A549 (cell line): ENCODE results near the gene IDNK. TPM values are rescaled to one million over a fixed set of nuclear protein-coding genes. Genes with fewer than 3 reads are reported as not detected.

Experiments used
- ATAC-seq, 2 experiments: fragments of 200-7000 bp in 1 of 2; fragments of >200 bp in 1 of 2; cut with Nextera tagmentation in 1 of 2; cut with Tn5 transposase in 1 of 2; 3 replicates each; pipeline versions ENCODE4 v1.8.0 to v1.9.1; 2018 to 2020; ENCODE audit warnings: mild to moderate bottlenecking in 1 of 2, moderate library complexity in 1 of 2
- CTCF ChIA-PET: fragments of 300-600 bp; sonication (Branson Sonifier 250); formaldehyde crosslinking; extraction: SDS; loops from one replicate; lab custom pipeline; 2021; ENCODE audit warnings: antibody characterized with exemption, inconsistent platforms; lab: Yijun Ruan, JAX
- POLR2A ChIA-PET: fragments of 350-600 bp; formaldehyde crosslinking; extraction: SDS; loops from one replicate; lab custom pipeline; 2021; ENCODE audit warnings: antibody characterized with exemption, inconsistent platforms; lab: Yijun Ruan, JAX
- DNase-seq, 2 experiments: peaks; one replicate each; pipeline versions ENCODE4 v3.0.0 to v3.0.0-alpha.2; 2011 to 2016; ENCODE audit warnings: low read depth in 1 of 2, low spot score in 1 of 2
- FAIRE-seq: peaks from 2 replicates; lab custom pipeline; 2011; peaks lifted over from hg19 to GRCh38; lab: Jason Lieb, UNC
- H3K27ac ChIP-seq, 2 experiments: fragments of >200 bp; sonication (Bioruptor Twin); formaldehyde crosslinking; 3 replicates each; pipeline ENCODE4 v1.5.1; 2016 to 2017
- H3K4me1 ChIP-seq: fragments of >200 bp; sonication (Bioruptor Twin); formaldehyde crosslinking; 3 replicates; pipeline ENCODE4 v1.6.1; 2016
- H3K4me2 ChIP-seq: fragments of >200 bp; sonication (Bioruptor Twin); formaldehyde crosslinking; 3 replicates; pipeline ENCODE4 v1.6.1; 2016
- H3K4me3 ChIP-seq: fragments of >200 bp; sonication (Bioruptor Twin); formaldehyde crosslinking; 3 replicates; pipeline ENCODE4 v1.5.1; 2016
- H3K9me3 ChIP-seq: fragments of >200 bp; sonication (Bioruptor Twin); formaldehyde crosslinking; 3 replicates; pipeline ENCODE4 v1.6.1; 2016
- BCL3 ChIP-seq: fragments of >200 bp; sonication (Bioruptor Twin); formaldehyde crosslinking; IDR thresholded peaks from 3 replicates; pipeline ENCODE4 v1.6.1; 2016
- BHLHE40 ChIP-seq: IDR thresholded peaks from 2 replicates; pipeline ENCODE4 v1.6.1; 2012; ENCODE audit warnings: low read depth, low read length, inconsistent platforms
- CBX2 ChIP-seq: fragments of 200-600 bp; sonication (generic); IDR thresholded peaks from 2 replicates; pipeline ENCODE4 v1.6.1; 2016; ENCODE audit warnings: low read depth, mild to moderate bottlenecking, borderline replicate concordance
- CHD2 ChIP-seq: fragments of 150-350 bp; IDR thresholded peaks from 2 replicates; pipeline ENCODE4 v1.6.1; 2014; ENCODE audit warnings: low read length; ENCODE audit not compliant: partially characterized antibody
- E2F6 ChIP-seq: IDR thresholded peaks from 2 replicates; pipeline ENCODE4 v1.6.1; 2012; ENCODE audit warnings: low read depth, borderline replicate concordance
- EHF ChIP-seq: fragments of 250-450 bp; sonication (Bioruptor Pico); IDR thresholded peaks from 2 replicates; pipeline ENCODE4 v1.5.0; 2020; ENCODE audit warnings: mild to moderate bottlenecking
- ESRRA ChIP-seq: fragments of 150-350 bp; IDR thresholded peaks from 2 replicates; pipeline ENCODE4 v1.6.1; 2014; ENCODE audit warnings: mild to moderate bottlenecking, low read length, borderline replicate concordance
- FOSB ChIP-seq: fragments of 250-450 bp; sonication (Bioruptor Pico); IDR thresholded peaks from 2 replicates; pipeline ENCODE4 v1.5.0; 2020; ENCODE audit warnings: mild to moderate bottlenecking, moderate library complexity
- GATA3 ChIP-seq: IDR thresholded peaks from 2 replicates; pipeline ENCODE4 v1.6.1; 2012; ENCODE audit warnings: borderline replicate concordance
- HOXB13 ChIP-seq: fragments of 250-450 bp; sonication (Bioruptor Pico); IDR thresholded peaks from 2 replicates; pipeline ENCODE4 v1.5.0; 2020; ENCODE audit warnings: low read depth, mild to moderate bottlenecking, moderate library complexity
- MAFK ChIP-seq: fragments of 450-650 bp; IDR thresholded peaks from 2 replicates; pipeline ENCODE4 v1.6.1; 2014; ENCODE audit not compliant: partially characterized antibody
- MYC ChIP-seq: IDR thresholded peaks from 2 replicates; pipeline ENCODE4 v1.6.1; 2012; ENCODE audit warnings: mild to moderate bottlenecking, inconsistent platforms, low read length, improper control_type of control experiment, borderline replicate concordance
- NR3C1 ChIP-seq: fragments of >200 bp; sonication (Bioruptor Twin); formaldehyde crosslinking; IDR thresholded peaks from 3 replicates; pipeline ENCODE4 v1.6.1; 2017
- RAD21 ChIP-seq, 2 experiments: fragments of >200 bp in 1 of 2; sonication (Bioruptor Twin) in 1 of 2; formaldehyde crosslinking in 1 of 2; IDR thresholded peaks in 1 of 2; conservative IDR thresholded peaks in 1 of 2; 2 replicates in 1 of 2; 3 replicates in 1 of 2; pipeline ENCODE4 v1.6.1; 2012 to 2018; ENCODE audit warnings: inconsistent platforms in 1 of 2
- RNF2 ChIP-seq: fragments of 200-600 bp; sonication (generic); IDR thresholded peaks from 2 replicates; pipeline ENCODE4 v1.6.1; 2016; ENCODE audit warnings: low read depth, mild to moderate bottlenecking, antibody characterized with exemption, moderate library complexity, borderline replicate concordance
- SMC3 ChIP-seq: fragments of >200 bp; sonication (Bioruptor Twin); formaldehyde crosslinking; IDR thresholded peaks from 3 replicates; pipeline ENCODE4 v1.6.1; 2018; ENCODE audit warnings: inconsistent platforms
- SREBF2 ChIP-seq: fragments of 450-650 bp; IDR thresholded peaks from 2 replicates; pipeline ENCODE4 v1.6.1; 2014; ENCODE audit warnings: mild to moderate bottlenecking, moderate library complexity
- USF2 ChIP-seq: fragments of 450-650 bp; IDR thresholded peaks from 2 replicates; pipeline ENCODE4 v1.6.1; 2014; ENCODE audit warnings: antibody characterized with exemption
- ZC3H11A ChIP-seq: fragments of 450-650 bp; IDR thresholded peaks from 2 replicates; pipeline ENCODE4 v1.6.1; 2014; ENCODE audit warnings: antibody characterized with exemption, mild to moderate bottlenecking
- ZSCAN20 ChIP-seq: fragments of 250-450 bp; sonication (Bioruptor Pico); IDR thresholded peaks from 2 replicates; pipeline ENCODE4 v1.8.0; 2022; ENCODE audit warnings: mild to moderate bottlenecking, moderate library complexity
- WGBS: methylation state at CpG from one replicate; pipeline ENCODE4 v1.1.6; 2017; ENCODE audit errors: missing lambda C conversion rate; 5-methylcytosine and 5-hydroxymethylcytosine counted together
- polyA plus RNA-seq, 4 experiments: library from polyadenylated mRNA; depleted of rRNA in 3 of 4; stranded (reverse); fragments of >200 nt; fragmentation: RNase III in 1 of 4; extraction: RNeasy Plus Mini Kit Qiagen cat#74134 plus additional on column Dnase treatment in 1 of 4; gene quantifications; 2 replicates in 3 of 4; 3 replicates in 1 of 4; pipeline ENCODE4 v1.2.3, GENCODE V29; 2011 to 2017
- TF ChIP-seq, protein P1 (sequence below): fragments of >200 bp; sonication (Bioruptor Twin); formaldehyde crosslinking; IDR thresholded peaks from 2 replicates; pipeline ENCODE4 v1.6.1; 2016
- TF ChIP-seq, protein P2 (sequence below): fragments of >200 bp; sonication (Bioruptor Twin); formaldehyde crosslinking; IDR thresholded peaks from 3 replicates; pipeline ENCODE4 v1.5.1; 2016
- TF ChIP-seq, protein P3 (sequence below): fragments of 250-450 bp; sonication (Bioruptor Pico); IDR thresholded peaks from 2 replicates; pipeline ENCODE4 v1.5.0; 2021; ENCODE audit warnings: mild to moderate bottlenecking, moderate library complexity, borderline replicate concordance

The IDNK gene
- polyA plus RNA-seq, 2 of the 4 experiments (the other 2 are of a cell fraction), result 10.9 to 16.2 TPM

GRCh38 chr9:83582029-83582428, 40.9 kb upstream of the IDNK start:
- no peak for ATAC-seq
- POLR2A ChIA-PET, result no interaction called here
- no peak overlapping the region for H3K4me3 ChIP-seq
- no peak overlapping the region for H3K4me2 ChIP-seq
- no peak for FAIRE-seq
- no peak overlapping the region for H3K27ac ChIP-seq
- TF ChIP-seq ZSCAN20 (CRISPR knock-in tag) (no peak), HOXB13 (CRISPR knock-in tag) (no peak), CHD2 (no peak)
- TF ChIP-seq, protein P1, sequence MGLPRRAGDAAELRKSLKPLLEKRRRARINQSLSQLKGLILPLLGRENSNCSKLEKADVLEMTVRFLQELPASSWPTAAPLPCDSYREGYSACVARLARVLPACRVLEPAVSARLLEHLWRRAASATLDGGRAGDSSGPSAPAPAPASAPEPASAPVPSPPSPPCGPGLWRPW, result no peak
- no peaks in the 10 kb centered on the region for H3K4me1 ChIP-seq
- no peak for DNase-seq
- 23% methylated on average over 1 of the region's 1 CpG for WGBS
- H3K9me3 ChIP-seq, result peaks cover 19% of the 10 kb centered on the region; the same call in 2 of the 3 replicates
- CTCF ChIA-PET, result no interaction called here

GRCh38 chr9:83583151-83584014, 39.6 kb upstream of the IDNK start:
- H3K4me3 ChIP-seq, result no peak overlapping the region
- no peak overlapping the region for H3K4me2 ChIP-seq
- no peaks in the 10 kb centered on the region for H3K4me1 ChIP-seq
- H3K27ac ChIP-seq, result no peak overlapping the region
- TF ChIP-seq MAFK (no peak), CBX2 (no peak), E2F6 (no peak), RAD21 (conservative IDR thresholded peaks at IDR 0.05 in 1 of 2, IDR thresholded peaks at IDR 0.05 in 1 of 2) (peak; percentile 27 to 41; a peak in 2 of 5 replicates), SMC3 (peak; percentile 45), ZC3H11A (no peak), MYC (no peak)
- TF ChIP-seq, protein P2, sequence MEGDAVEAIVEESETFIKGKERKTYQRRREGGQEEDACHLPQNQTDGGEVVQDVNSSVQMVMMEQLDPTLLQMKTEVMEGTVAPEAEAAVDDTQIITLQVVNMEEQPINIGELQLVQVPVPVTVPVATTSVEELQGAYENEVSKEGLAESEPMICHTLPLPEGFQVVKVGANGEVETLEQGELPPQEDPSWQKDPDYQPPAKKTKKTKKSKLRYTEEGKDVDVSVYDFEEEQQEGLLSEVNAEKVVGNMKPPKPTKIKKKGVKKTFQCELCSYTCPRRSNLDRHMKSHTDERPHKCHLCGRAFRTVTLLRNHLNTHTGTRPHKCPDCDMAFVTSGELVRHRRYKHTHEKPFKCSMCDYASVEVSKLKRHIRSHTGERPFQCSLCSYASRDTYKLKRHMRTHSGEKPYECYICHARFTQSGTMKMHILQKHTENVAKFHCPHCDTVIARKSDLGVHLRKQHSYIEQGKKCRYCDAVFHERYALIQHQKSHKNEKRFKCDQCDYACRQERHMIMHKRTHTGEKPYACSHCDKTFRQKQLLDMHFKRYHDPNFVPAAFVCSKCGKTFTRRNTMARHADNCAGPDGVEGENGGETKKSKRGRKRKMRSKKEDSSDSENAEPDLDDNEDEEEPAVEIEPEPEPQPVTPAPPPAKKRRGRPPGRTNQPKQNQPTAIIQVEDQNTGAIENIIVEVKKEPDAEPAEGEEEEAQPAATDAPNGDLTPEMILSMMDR, result peak; percentile 60
- peaks cover 17% of the 10 kb centered on the region; the same call in 2 of the 3 replicates for H3K9me3 ChIP-seq
- ATAC-seq, result peak; percentile 91 to 92
- DNase-seq, result peak; percentile 41 to 55
- FAIRE-seq, result no peak
- ChIA-PET CTCF (interaction anchor here (0.6 to 1.3 kb wide), 4 partner anchors 8 to 923 kb away, joined by 3 read pairs; no protein-coding TSS in a partner anchor), POLR2A (no interaction called here)
- WGBS, result 27% methylated on average over 6 of the region's 6 CpGs

GRCh38 chr9:83584995-83585394, 37.9 kb upstream of the IDNK start:
- no peak for FAIRE-seq
- Histone ChIP-seq H3K4me3 (no peak overlapping the region), H3K27ac (no peak overlapping the region), H3K4me1 (no peaks in the 10 kb centered on the region), H3K9me3 (peaks cover 2% of the 10 kb centered on the region; the same call in 1 of the 3 replicates), H3K4me2 (no peak overlapping the region)
- no peak for ATAC-seq
- no peak for DNase-seq
- 71% methylated on average over 4 of the region's 4 CpGs for WGBS
- CTCF ChIA-PET, result interaction anchor here (1.0 kb wide), 1 partner anchor 251 kb away, joined by 3 read pairs; no protein-coding TSS in a partner anchor
- POLR2A ChIA-PET, result no interaction called here
- TF ChIP-seq, protein P3, sequence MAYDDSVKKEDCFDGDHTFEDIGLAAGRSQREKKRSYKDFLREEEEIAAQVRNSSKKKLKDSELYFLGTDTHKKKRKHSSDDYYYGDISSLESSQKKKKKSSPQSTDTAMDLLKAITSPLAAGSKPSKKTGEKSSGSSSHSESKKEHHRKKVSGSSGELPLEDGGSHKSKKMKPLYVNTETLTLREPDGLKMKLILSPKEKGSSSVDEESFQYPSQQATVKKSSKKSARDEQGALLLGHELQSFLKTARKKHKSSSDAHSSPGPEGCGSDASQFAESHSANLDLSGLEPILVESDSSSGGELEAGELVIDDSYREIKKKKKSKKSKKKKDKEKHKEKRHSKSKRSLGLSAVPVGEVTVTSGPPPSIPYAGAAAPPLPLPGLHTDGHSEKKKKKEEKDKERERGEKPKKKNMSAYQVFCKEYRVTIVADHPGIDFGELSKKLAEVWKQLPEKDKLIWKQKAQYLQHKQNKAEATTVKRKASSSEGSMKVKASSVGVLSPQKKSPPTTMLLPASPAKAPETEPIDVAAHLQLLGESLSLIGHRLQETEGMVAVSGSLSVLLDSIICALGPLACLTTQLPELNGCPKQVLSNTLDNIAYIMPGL (CRISPR knock-in tag), result no peak
- TF ChIP-seq FOSB (CRISPR knock-in tag) (no peak), ZC3H11A (no peak), MYC (no peak), SREBF2 (no peak), USF2 (no peak), NR3C1 (no peak), MAFK (no peak), BCL3 (no peak), BHLHE40 (no peak), EHF (no peak), ESRRA (no peak), RNF2 (no peak), GATA3 (no peak), HOXB13 (CRISPR knock-in tag) (no peak)
